HuH-7.5 (cell line): ENCODE data around the gene GPS2.
"Not testable (repeated sequence)": the region's sequence is repeated elsewhere in the genome, so short reads cannot be mapped to it uniquely, and the experiment has no call there.

Source experiments
- DNase-seq: peaks from one replicate; pipeline ENCODE4 v3.0.0; 2011; ENCODE audit warnings: low spot score

GPS2 gene

GRCh38 chr17:7336240-7337175 lies 21.3 kb upstream of the GPS2 start, which contains the start of gene ACAP1:
TSS of gene ACAP1 (plus strand) at chr17:7336529. CDS start at chr17:7336735, 206 bp downstream.
- no peak for DNase-seq

- not testable (repeated sequence) for DNase-seq
These were observed 20.6 kb upstream of the GPS2 start for GRCh38 chr17:7335765-7336164.

- no peak for DNase-seq
These were observed 19.9 kb upstream of the GPS2 start for GRCh38 chr17:7334938-7335538.

- DNase-seq, result not testable (repeated sequence)
These were observed 17.5 kb upstream of the GPS2 start for GRCh38 chr17:7332600-7333069.

GRCh38 chr17:7332111-7332510 lies 17.0 kb upstream of the GPS2 start:
- no peak for DNase-seq

GRCh38 chr17:7330638-7331015 lies 15.5 kb upstream of the GPS2 start:
- no peak for DNase-seq

- DNase-seq, result peak; percentile 93
These were observed 15.0 kb upstream of the GPS2 start for GRCh38 chr17:7329997-7330637.

- peak; percentile 98 for DNase-seq
These were observed 14.3 kb upstream of the GPS2 start for GRCh38 chr17:7329374-7329996.

GRCh38 chr17:7328840-7329373 lies 13.7 kb upstream of the GPS2 start, which contains the start of gene NEURL4:
TSS of gene NEURL4 (minus strand) at chr17:7329335. CDS start at chr17:7329312, 23 bp downstream.
- DNase-seq, result no peak

- DNase-seq, result no peak
These were observed 12.8 kb upstream of the GPS2 start for GRCh38 chr17:7328009-7328408.

GRCh38 chr17:7327501-7327900 lies 12.3 kb upstream of the GPS2 start:
- DNase-seq, result no peak

GRCh38 chr17:7327056-7327455 lies 11.9 kb upstream of the GPS2 start:
- DNase-seq, result no peak

- no peak for DNase-seq
These were observed 11.0 kb upstream of the GPS2 start for GRCh38 chr17:7326186-7326585.

GRCh38 chr17:7325031-7325528 lies 9.9 kb upstream of the GPS2 start:
- no peak for DNase-seq

- DNase-seq, result no peak
These were observed 9.2 kb upstream of the GPS2 start for GRCh38 chr17:7324438-7324779.

- DNase-seq, result peak; percentile 80
These were observed 8.7 kb upstream of the GPS2 start for GRCh38 chr17:7323731-7324437.

- no peak for DNase-seq
These were observed 7.5 kb upstream of the GPS2 start for GRCh38 chr17:7322520-7323194.

GRCh38 chr17:7321466-7321865 lies 6.3 kb upstream of the GPS2 start:
- DNase-seq, result no peak

GRCh38 chr17:7318121-7318860 lies 3.1 kb upstream of the GPS2 start:
- no peak for DNase-seq
